IPS DF 6.9 (cell line): ENCODE results near the gene NOX5.

ENCODE experiments used
- DNase-seq: peaks from one replicate; pipeline ENCODE4 v3.0.0-alpha.2; 2013; ENCODE audit warnings: low read depth, low spot score
- H3K27ac ChIP-seq: one replicate; pipeline ENCODE4 v1.5.1; 2013; ENCODE audit warnings: low read length, control low read depth
- H3K27me3 ChIP-seq: 2 replicates; pipeline ENCODE4 v1.6.1; 2013; ENCODE audit warnings: mild to moderate bottlenecking, low read length; ENCODE audit not compliant: control insufficient read depth, insufficient read depth
- H3K36me3 ChIP-seq: 2 replicates; pipeline ENCODE4 v1.6.1; 2013; ENCODE audit warnings: low read length; ENCODE audit not compliant: control insufficient read depth, insufficient read depth
- H3K4me1 ChIP-seq: 2 replicates; pipeline ENCODE4 v1.6.1; 2013; ENCODE audit warnings: low read length; ENCODE audit not compliant: control insufficient read depth, insufficient read depth
- H3K4me3 ChIP-seq: 2 replicates; pipeline ENCODE4 v1.5.1; 2013; ENCODE audit warnings: mild to moderate bottlenecking, low read length
- H3K9me3 ChIP-seq: 2 replicates; pipeline ENCODE4 v1.6.1; 2013; ENCODE audit warnings: low read length, inconsistent platforms; ENCODE audit not compliant: control insufficient read depth, insufficient read depth
- WGBS: extraction: QIAGEN DNeasy Blood & Tissue Kit; methylation state at CpG from one replicate; pipeline ENCODE4 v1.1.7; 2013; ENCODE audit warnings: mixed read lengths, missing lambda C conversion rate; ENCODE audit not compliant: insufficient read length, insufficient coverage; 5-methylcytosine and 5-hydroxymethylcytosine counted together

NOX5 gene

GRCh38 chr15:68990992-68991500 lies 23.4 kb upstream of the NOX5 start:
- no CpG with 5 or more reads among the region's 5 CpGs for WGBS
- no peak for DNase-seq
- Histone ChIP-seq H3K4me1 (peaks cover 7% of the 10 kb centered on the region; the same call in 1 of the 2 replicates), H3K9me3 (no peaks in the 10 kb centered on the region), H3K36me3 (no peaks in the 10 kb centered on the region), H3K27ac (no peak overlapping the region), H3K27me3 (no peaks in the 10 kb centered on the region), H3K4me3 (no peak overlapping the region)

- Histone ChIP-seq H3K36me3 (no peaks in the 10 kb centered on the region), H3K27ac (no peak overlapping the region), H3K4me3 (no peak overlapping the region), H3K9me3 (no peaks in the 10 kb centered on the region), H3K4me1 (peaks cover 7% of the 10 kb centered on the region; the same call in 1 of the 2 replicates), H3K27me3 (no peaks in the 10 kb centered on the region)
- WGBS = no CpG with 5 or more reads among the region's 4 CpGs
- DNase-seq = no peak
These were observed 22.8 kb upstream of the NOX5 start for GRCh38 chr15:68991723-68992122.

GRCh38 chr15:68992696-68993095 lies 21.8 kb upstream of the NOX5 start:
- Histone ChIP-seq H3K36me3 (no peaks in the 10 kb centered on the region), H3K9me3 (no peaks in the 10 kb centered on the region), H3K4me3 (no peak overlapping the region), H3K4me1 (peaks cover 7% of the 10 kb centered on the region; the same call in 1 of the 2 replicates), H3K27me3 (no peaks in the 10 kb centered on the region), H3K27ac (no peak overlapping the region)
- WGBS = no CpG with 5 or more reads among the region's 6 CpGs
- DNase-seq = no peak

GRCh38 chr15:68993276-68993675 lies 21.2 kb upstream of the NOX5 start:
- Histone ChIP-seq H3K36me3 (no peaks in the 10 kb centered on the region), H3K27ac (no peak overlapping the region), H3K9me3 (no peaks in the 10 kb centered on the region), H3K27me3 (no peaks in the 10 kb centered on the region), H3K4me3 (no peak overlapping the region), H3K4me1 (peaks cover 7% of the 10 kb centered on the region; the same call in 1 of the 2 replicates)
- WGBS = no CpG with 5 or more reads among the region's 6 CpGs
- no peak for DNase-seq

- H3K4me1 ChIP-seq = peaks cover 8% of the 10 kb centered on the region; the same call in 1 of the 2 replicates
- WGBS = no CpG with 5 or more reads among the region's 2 CpGs
These were observed 20.3 kb upstream of the NOX5 start for GRCh38 chr15:68994149-68994548.

GRCh38 chr15:68994981-68995761 lies 19.3 kb upstream of the NOX5 start:
- H3K9me3 ChIP-seq = no peaks in the 10 kb centered on the region
- H3K36me3 ChIP-seq = no peaks in the 10 kb centered on the region
- WGBS = no CpG with 5 or more reads among the region's 9 CpGs
- no peak for DNase-seq
- H3K4me1 ChIP-seq = peaks cover 8% of the 10 kb centered on the region
- H3K27me3 ChIP-seq = no peaks in the 10 kb centered on the region
- no peak overlapping the region for H3K27ac ChIP-seq
- H3K4me3 ChIP-seq = no peak overlapping the region

More at GRCh38 chr15:68994149-68994548, 20.3 kb upstream of the NOX5 start:
- H3K27ac ChIP-seq = no peak overlapping the region
- no peak overlapping the region for H3K4me3 ChIP-seq
- H3K9me3 ChIP-seq = no peaks in the 10 kb centered on the region
- no peak for DNase-seq
- no peaks in the 10 kb centered on the region for H3K27me3 ChIP-seq
- no peaks in the 10 kb centered on the region for H3K36me3 ChIP-seq

GRCh38 chr15:68997050-68997449 lies 17.4 kb upstream of the NOX5 start:
- H3K27ac ChIP-seq = no peak overlapping the region
- H3K4me1 ChIP-seq = peaks cover 9% of the 10 kb centered on the region
- WGBS = no CpG with 5 or more reads among the region's 4 CpGs
- DNase-seq = no peak
- H3K36me3 ChIP-seq = no peaks in the 10 kb centered on the region
- H3K27me3 ChIP-seq = no peaks in the 10 kb centered on the region
- no peaks in the 10 kb centered on the region for H3K9me3 ChIP-seq
- H3K4me3 ChIP-seq = no peak overlapping the region

GRCh38 chr15:68997930-68998777 lies 16.3 kb upstream of the NOX5 start:
- H3K4me3 ChIP-seq = no peak overlapping the region
- H3K27ac ChIP-seq = no peak overlapping the region
- no peak for DNase-seq
- H3K9me3 ChIP-seq = no peaks in the 10 kb centered on the region
- WGBS = no CpG with 5 or more reads among the region's 4 CpGs
- H3K4me1 ChIP-seq = peaks cover 9% of the 10 kb centered on the region
- H3K27me3 ChIP-seq = no peaks in the 10 kb centered on the region
- no peaks in the 10 kb centered on the region for H3K36me3 ChIP-seq

- Histone ChIP-seq H3K27ac (no peak overlapping the region), H3K36me3 (no peaks in the 10 kb centered on the region), H3K27me3 (no peaks in the 10 kb centered on the region), H3K9me3 (no peaks in the 10 kb centered on the region), H3K4me1 (peaks cover 9% of the 10 kb centered on the region), H3K4me3 (no peak overlapping the region)
- no CpG with 5 or more reads among the region's 6 CpGs for WGBS
- DNase-seq = no peak
These were observed 15.4 kb upstream of the NOX5 start for GRCh38 chr15:68999091-68999490.

- Histone ChIP-seq H3K4me1 (peaks cover 8% of the 10 kb centered on the region), H3K4me3 (no peak overlapping the region), H3K27ac (no peak overlapping the region), H3K36me3 (no peaks in the 10 kb centered on the region), H3K9me3 (no peaks in the 10 kb centered on the region), H3K27me3 (no peaks in the 10 kb centered on the region)
- DNase-seq = no peak
- WGBS = no CpG with 5 or more reads among the region's 5 CpGs
These were observed 14.4 kb upstream of the NOX5 start for GRCh38 chr15:69000091-69000490.
